NCI-H774 (cell line): ENCODE results near the gene CSF1.
"Not testable (repeated sequence)": the region's sequence is repeated elsewhere in the genome, so short reads cannot be mapped to it uniquely, and the experiment has no call there.

Experiments used
- DNase-seq: peaks from one replicate; lab custom pipeline; 2025; lab: John Stamatoyannopoulos, UW

Gene CSF1

DNA sequence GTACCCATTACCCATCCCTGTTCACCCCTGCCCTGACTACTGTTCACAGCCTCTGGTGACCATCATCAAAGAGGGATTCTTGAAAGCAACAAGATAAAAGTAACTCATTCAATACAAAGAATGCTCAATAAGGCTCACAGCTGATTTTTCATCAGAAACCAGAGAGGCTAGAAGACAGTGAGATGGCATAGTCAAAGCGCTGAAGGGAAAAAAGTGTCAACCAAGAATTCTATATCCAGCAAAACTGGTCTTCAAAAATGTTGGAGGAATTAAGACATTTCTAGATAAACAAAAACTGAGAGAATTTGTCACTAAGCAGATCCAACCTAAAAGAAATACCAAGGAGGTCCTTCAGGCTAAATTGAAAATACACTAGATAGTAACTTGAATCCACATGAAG is 27.1 kb downstream of the CSF1 start:
- DNase-seq, result no peak

DNA sequence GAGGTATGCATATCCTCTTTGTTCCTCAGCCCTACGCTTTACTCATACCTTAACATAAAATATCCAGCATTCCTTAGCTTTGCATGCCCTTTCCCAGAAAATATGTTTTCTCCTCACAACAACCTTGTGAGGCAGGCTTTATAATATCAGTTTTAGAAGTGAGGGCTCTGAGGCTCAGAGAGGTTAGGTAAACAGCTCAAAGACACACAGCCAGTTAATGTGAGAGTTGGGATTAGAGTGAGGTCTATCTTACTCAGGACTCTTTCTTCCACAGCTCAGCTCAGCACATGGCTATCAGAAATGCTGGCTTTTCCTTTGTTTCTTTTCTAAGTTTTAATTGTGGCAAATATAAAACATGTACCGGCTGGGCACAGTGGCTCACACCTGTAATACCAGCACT is 27.9 kb downstream of the CSF1 start:
- no peak for DNase-seq

DNA sequence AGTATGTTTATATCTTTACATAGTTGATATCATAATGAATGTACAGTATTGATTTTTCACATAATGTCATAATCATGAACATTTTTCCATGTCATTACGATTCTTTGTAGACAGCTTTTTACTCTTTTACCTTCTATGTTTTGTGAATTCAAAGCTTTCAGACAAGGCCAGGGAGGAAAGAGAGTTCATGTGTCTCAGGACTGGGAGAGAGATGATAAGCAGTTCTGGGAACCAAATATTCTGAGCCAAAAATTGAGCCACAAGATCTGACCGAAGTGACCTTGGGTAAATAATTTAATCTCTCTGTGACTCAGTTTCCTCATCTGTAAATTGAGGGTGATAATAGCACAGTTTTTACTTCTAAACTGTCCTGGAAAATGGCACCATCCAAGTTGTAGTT is 31.8 kb downstream of the CSF1 start:
- DNase-seq, result no peak

DNA sequence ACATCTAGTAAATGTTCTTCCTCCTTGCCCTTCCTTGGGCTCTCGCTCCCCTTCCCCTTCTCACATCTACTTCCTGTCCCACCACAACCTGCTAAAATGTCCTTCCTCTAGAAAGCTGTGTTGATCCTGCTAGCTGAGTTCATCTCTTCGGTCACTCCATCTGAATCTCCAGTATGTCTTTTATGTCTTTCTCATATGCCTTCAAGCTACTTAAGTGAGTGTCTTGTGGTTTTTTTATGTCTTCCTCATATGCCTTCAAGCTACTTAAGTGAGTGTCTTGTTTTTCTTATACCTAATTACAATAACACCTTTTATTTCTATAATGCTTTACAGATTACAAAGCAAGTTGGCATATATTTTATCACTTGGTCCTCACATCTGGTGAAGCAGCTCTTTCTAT is 33.9 kb downstream of the CSF1 start:
- DNase-seq, result no peak

DNA sequence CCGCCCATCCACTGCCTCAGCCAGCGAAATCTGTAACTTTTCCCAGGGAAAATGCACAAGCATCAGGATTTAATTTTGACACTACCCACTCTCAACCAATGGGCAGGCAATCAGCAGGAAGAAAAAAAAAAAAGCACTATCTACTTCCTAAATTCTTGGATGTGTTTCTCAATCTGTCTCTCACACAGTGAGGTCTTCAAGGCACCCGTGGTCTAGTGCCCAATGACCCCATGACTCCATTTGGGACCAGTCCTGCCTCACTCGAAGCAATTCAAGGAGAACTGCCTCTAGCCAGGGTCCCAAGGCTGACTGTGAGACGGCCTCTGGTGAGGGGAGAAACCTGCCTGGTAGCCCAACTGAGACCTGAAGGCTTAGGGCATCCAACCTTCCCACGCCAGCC is 35.9 kb downstream of the CSF1 start:
- DNase-seq, result no peak

DNA sequence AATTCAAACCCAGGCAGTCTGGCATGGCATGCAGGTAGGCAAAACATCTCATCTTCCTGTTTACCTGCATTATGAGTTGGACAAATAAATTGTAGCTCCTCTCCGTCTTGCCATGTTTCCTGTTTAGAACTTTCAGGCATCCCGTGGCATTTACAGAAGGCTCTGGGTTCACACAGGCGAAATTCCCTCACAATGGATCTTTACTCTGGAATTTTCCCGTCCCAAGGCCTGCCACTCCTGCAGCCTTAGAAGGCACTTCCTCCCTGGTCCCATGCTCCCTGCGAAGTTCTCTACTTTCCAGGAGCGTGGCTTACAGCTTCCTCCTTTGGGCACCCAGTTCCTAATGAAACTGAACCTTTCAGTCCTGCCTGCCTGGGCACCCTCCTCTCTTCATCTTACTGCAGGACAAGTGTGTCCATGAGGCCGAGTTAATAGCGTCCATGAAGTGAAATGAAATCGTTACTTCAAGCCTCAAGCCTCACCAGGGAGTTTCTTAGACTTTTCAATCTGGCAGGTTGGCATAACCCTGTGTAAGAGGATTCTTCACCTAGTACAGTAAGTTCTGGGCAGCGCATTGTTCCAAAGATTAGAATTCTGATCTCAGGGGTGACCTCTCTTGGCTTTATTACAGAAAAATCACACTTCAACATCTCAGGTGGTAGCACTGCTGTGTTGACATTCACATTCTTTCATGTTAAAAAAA is 37.1 kb downstream of the CSF1 start:
- DNase-seq, result no peak

DNA sequence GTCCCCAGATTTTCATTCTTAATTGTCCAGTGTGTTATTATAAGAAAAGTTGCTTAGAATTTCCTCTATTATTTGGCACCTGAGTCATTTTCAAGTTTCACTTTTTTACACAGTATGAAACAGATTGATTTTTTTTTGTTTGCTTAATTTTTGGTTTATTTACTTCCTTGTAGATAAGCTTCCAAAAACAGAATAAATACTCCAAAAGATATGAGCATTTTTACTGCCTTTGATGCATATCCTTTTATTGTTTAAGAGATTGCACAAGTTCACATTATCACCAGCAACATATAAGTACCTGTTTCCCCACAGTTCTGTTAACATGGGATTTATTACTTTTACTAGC is 37.6 kb downstream of the CSF1 start:
- DNase-seq, result no peak

DNA sequence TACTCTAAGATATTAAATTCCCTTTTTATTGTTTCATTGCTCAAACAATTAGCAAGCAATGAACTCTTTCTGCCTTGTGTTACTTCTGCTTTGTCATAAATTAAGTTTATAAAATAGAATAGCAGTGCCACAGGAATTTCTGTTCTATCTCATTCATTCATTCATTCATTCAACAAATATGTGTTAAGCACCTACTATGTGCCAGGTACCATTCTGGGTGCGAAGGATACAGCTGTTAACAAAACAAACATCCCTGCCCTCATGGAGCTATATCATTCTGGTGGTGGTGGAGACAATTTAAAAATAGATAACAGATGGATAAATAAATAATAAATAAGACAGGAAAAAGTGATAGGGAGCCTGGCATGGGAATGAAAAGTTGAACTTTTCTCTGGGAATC is 39.4 kb downstream of the CSF1 start:
- no peak for DNase-seq

DNA sequence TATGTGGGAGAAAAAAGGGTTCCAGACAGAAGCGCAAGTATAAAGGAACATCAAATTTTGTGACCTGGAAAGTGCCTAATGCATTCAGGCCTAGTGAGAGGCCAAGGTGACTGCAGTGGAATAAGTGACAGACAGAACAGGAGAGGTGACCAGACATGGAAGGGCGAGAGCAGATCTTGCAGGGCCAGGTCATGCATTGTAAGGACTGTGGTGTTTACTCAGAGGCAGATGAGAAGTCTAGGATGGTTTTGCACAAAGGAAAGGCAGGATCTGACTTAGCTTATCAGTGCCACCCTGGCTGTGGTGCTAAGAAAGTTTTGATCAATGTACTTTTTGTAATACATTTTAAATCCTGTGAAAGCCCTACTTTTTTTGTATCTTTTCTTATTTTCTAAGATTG is 39.9 kb downstream of the CSF1 start:
- no peak for DNase-seq

DNA sequence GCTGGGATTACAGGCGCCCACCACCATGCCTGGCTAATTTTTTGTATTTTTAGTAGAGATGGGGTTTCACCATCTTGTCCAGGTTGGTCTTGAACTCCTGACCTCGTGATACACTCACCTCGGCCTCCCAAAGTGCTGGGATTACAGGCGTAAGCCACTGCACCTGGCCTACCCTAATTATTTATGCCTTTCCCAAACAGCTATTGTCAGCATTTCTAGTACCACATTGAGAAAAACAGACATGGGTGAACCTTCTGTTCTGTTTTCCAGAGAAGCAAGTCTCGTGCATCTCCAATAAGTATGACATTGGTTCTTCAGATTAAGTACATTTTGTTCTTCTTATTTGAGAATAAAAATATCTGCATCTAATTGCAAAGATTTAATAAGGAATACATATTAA is 40.9 kb downstream of the CSF1 start:
- not testable (repeated sequence) for DNase-seq

DNA sequence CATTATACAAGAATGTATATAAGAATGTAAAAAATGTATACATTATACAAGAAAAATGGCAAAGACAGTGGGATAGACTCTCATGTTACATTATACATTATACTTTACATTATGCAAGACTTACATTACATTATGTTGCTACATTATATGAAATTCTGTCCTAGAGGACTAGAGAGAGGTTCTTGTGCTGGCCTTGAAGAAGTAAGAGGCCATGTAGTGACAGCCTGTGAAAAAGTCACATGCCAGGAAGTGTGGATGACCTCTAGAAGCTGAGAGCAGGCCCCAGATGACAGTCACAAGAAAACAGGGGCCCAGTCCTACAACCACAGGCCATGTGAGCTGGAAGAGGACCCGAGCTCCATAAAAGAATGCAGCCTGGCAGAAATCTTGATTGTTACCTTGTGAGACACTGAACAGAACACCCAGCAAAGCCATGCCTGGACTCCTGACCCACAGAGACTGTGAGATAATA is 43.4 kb downstream of the CSF1 start:
- DNase-seq, result no peak

DNA sequence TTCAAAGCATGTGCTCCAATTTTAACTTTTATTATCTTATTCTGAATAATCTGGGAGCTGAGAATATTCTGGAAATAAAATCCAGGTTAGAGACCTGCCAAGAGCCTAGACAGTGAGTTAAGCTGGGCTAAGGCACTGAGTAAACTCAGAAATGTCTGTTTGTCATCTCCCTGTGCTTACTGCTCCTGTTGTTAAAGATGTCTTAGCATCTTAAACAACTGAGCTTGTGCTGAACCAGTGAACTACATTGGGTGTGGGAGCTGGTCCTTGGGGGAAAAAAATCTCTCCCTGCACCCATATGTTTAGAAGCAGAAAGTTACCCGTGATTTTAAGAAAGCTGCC is 49.0 kb downstream of the CSF1 start:
- DNase-seq, result no peak

DNA sequence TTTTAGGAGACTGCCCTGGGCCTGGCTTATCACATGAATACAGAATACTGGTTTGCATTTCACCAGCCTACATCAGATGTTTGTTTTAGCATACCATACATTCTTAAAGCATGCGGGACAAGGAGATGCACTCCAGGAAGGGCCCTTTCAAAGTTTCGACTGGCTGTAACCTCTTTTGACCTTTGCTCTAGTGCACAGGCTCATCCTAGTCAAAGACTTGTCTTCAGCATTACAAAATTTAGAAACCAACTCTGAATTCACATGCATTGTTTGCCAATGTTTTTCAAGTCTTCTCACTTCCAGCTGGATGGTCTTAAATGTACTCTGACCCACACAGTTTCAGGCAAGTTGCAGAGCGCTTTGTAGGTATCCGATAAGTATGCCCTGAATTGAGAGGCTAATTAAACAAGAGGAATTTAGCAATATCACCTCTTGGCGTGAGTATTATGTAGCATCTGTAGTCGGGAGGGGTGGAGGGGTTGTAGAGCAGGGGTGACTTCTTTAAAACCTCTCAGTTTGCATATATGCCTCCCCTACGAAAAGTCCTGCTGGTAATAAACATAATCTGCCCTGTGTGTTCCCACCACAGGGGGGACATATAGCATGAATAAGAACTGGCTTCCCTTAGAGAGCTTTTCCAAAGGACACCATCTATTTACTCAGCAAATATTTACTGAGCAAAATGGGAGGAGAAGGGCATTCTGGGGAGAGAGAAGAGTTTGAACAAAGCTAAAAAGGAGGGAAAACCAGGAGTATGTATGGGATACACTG is 49.5 kb downstream of the CSF1 start:
- DNase-seq, result peak; percentile 65

DNA sequence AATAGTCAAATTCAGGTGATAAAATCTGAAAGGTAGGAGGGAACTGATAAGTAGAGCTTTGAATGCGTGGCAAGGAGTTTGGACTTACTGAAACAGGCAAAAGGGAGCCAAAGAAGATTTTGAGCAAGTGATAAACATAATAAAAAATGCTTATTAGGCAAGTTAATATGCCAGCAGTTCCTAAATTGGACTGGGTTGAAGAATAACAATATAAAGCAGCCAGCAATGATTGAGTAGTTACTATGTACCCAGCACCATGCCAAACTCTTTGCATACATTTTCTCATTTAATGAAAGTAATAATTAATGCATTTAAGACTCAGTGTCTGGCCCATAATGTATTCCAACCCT is 50.1 kb downstream of the CSF1 start:
- DNase-seq, result no peak

DNA sequence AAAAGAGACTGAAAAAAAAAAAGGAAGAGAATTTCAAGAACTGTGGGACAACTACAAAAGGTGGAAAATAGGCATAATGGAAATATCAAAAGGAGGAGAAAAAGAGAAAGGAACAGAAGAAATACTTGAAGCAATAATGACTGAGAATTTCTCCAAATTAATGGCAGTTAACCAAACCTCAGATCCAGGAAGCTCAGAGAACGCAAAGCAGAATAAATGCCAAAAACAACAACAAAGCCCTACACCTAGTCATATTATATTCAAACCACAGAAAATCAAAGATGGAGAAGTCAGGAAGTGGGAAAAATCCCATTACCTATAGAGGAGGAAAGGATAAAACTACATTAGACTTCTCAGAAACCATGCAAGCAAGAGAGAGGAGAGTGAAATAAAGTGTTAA is 53.2 kb downstream of the CSF1 start:
- DNase-seq, result no peak

DNA sequence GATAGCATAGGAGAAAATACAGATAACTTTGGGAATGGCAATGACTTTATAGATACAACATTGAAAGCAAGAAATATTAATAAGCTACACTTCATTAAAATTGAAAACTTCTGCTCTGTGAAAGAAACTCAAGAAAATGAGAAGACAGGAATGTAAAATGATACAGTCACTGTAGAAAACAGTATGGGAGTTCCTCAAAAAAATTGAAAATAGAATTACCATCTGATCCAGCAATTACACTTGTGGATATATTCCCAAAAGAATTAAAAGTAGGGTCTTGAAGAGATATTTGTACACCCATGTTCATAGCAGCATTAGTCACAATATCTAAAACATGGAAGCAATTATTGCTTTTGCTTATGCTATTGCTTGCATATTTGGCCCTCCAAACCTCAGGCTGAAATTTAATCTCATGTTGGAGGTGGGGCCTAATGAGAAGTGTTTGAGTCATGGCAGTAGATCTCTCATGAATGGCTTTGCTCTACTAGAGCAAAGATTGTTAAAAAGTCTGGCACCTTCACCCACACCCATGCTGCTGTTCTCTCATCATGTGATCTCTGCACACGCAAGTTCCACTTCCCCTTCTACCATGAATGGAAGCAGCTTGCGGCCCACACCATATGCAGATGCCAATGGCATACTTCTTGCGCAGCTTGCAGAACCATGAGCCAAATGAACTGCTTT is 58.6 kb downstream of the CSF1 start:
- no peak for DNase-seq

DNA sequence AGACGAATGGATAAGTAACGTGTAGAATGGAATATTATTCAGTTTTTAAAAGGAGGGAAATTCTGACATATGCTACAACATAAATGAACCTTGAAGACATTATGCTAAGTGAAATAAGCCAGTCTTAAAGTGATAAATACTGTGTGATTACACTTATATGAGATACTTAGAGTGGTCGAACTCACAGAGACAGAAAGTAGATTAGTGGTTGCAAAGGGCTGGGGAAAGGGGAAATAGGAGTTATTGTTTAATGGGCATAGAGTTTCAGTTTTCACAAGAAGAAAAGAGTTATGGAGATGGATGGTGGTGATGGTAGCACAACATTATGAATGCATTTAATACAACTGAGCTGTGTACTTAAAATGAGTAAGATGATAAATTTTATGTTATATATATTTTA is 59.3 kb downstream of the CSF1 start:
- no peak for DNase-seq

DNA sequence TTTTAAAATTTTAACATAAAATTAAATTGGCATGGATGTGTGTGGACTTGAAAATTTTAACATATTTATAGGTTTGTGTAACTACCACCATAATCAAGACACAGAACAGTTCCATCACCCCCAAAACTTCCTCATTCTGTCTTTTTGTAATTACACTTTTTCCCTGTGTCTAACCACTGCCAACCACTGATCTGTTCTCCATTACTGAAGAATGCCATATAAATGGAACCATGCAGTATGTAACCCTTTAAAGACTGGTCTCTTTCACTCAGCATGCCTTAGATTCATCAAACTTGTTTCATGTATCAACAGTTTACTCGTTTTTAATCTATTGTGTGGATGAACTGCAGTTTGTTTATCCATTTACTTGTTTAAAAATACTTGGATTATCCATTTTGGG is 60.9 kb downstream of the CSF1 start:
- DNase-seq, result no peak

DNA sequence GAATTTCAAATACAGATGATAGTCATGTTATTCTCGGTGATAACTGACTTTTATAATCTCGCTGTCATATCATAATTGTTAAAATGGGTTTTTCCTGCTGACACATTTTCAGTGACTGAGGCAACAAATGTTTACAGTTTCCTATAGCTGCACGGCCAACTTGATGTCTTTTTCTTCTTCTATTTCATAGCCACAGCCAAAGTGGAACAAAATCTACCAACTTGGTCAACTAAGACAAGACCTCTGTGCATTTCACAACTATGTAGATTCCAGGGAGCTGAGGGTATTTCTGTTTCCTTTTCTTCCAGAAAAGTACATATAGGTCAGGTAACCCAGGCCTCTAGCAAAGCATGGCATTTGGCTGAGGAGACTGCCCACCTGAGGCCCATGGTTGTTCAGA is 63.5 kb downstream of the CSF1 start:
- no peak for DNase-seq

DNA sequence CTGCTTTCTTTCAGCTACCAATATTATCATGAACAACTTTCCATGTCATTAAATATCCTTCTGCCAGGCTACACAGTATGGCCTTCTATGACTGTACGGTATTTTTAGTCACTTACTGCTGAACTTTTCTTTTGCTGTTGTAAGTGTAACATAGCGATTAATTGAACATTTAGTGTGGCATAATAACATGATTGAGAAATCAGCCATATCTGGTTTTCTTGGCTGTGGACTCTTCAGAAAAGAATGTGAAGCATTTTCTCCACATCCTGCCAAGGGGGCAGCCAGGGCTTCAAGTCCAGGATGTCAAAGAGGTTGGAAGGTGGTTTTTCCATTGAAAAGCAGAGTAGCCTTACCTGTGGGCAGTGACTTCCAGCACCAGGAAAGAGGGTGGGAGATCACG is 65.1 kb downstream of the CSF1 start:
- DNase-seq, result no peak

DNA sequence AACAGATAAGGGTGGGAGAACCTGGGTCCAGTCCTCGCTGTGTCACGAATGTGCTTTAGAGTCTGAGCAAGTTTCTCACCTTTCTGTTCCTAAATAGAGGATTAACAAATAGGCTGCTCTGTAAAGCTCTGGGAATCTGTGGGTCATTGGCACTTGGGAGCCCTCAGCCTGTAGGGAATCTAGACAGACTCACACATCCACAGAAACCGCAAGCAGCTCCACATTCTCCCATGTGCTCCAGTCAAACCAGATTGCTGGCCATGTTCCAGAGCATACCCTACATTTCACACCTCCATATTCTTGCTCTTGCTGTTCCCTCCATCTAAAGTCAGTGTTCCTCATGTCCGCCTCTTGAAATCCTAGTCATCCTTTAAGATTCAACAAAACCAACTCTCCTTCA is 66.1 kb downstream of the CSF1 start:
- DNase-seq, result no peak

DNA sequence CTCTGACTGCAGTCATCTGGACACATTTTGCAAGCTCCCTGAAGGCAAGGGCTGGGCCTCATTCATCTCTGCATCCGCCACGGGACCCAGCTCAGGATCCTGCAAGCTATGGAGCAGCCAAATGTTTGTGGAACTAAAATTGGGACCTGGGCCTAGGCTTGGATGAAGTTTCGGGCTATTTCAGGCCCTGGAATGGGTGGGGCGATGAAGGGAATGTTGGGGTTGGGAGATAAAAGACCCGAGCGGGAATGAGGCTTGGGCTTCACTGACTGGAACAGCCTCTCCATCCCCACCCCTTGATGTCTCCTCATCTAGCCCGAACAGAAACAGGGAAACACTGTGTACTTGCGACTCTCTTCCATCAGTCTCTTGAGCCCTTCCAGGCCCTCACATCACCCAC is 66.6 kb downstream of the CSF1 start:
- DNase-seq, result no peak

DNA sequence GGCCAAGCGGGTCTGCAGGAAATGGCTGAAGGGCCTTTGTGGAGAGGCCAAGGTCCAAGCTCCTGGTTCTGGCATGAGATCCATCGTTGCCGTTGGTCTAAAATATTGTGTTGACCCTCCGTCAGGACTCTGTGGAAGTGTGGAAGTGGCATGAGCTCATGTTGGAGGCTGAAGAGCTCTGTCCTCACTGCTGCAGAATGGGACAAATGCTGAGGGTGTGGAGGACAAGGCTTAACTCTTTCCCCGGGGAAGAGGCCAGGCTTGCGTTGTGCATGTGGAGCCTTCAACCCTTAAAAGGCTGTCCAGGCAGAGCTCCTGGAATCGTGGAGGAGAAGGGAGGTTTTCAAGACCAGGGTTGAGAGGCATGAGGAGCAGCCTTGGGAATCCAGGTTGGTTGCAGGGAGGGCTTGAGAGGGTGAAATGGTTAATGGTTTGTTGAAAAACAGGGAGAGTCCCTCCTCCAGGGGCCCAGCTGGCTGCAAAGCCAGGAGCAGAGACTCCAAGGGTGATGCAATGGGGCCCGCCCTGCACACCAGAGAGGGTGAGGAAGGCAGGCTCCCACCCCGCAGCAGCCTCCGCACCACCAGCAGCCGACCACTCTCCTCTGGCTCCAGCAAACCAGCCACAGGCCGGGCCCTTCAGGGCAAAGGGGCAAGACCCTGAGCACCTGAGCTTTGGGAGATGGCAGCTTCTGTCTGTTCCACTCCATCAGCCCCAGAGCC is 67.2 kb downstream of the CSF1 start:
- DNase-seq, result no peak
